GM19240 (cell line): ENCODE measurements around the gene CDH4.

Experiments used
- DNase-seq: peaks from one replicate; pipeline ENCODE4 v3.0.0; 2011; ENCODE audit warnings: low spot score; ENCODE audit not compliant: insufficient read length

The CDH4 gene

GRCh38 chr20:61300709-61301108 lies 48.6 kb downstream of the CDH4 start:
- DNase-seq = no peak

- DNase-seq = no peak
Observed at GRCh38 chr20:61301711-61302525, 49.9 kb downstream of the CDH4 start.

- no peak for DNase-seq
Observed at GRCh38 chr20:61303217-61303616, 51.2 kb downstream of the CDH4 start.

- DNase-seq = no peak
Observed at GRCh38 chr20:61303675-61304074, 51.6 kb downstream of the CDH4 start.

GRCh38 chr20:61304750-61305149 lies 52.7 kb downstream of the CDH4 start:
- DNase-seq = no peak

- DNase-seq = no peak
Observed at GRCh38 chr20:61306937-61307475, 54.9 kb downstream of the CDH4 start.

GRCh38 chr20:61307686-61308476 lies 55.8 kb downstream of the CDH4 start:
- no peak for DNase-seq

- no peak for DNase-seq
Observed at GRCh38 chr20:61308477-61308774, 56.4 kb downstream of the CDH4 start.

GRCh38 chr20:61310954-61311353 lies 58.9 kb downstream of the CDH4 start:
- no peak for DNase-seq

GRCh38 chr20:61311656-61312387 lies 59.8 kb downstream of the CDH4 start:
- no peak for DNase-seq

- DNase-seq = no peak
Observed at GRCh38 chr20:61312925-61313324, 60.9 kb downstream of the CDH4 start.

GRCh38 chr20:61313396-61313795 lies 61.3 kb downstream of the CDH4 start:
- DNase-seq = no peak

GRCh38 chr20:61314326-61315010 lies 62.4 kb downstream of the CDH4 start:
- no peak for DNase-seq

- no peak for DNase-seq
Observed at GRCh38 chr20:61315319-61315718, 63.3 kb downstream of the CDH4 start.

- no peak for DNase-seq
Observed at GRCh38 chr20:61316346-61316745, 64.3 kb downstream of the CDH4 start.

- DNase-seq = no peak
Observed at GRCh38 chr20:61317966-61318530, 66.0 kb downstream of the CDH4 start.

- DNase-seq = no peak
Observed at GRCh38 chr20:61320691-61321425, 68.8 kb downstream of the CDH4 start.

- DNase-seq = no peak
Observed at GRCh38 chr20:61321481-61321880, 69.4 kb downstream of the CDH4 start.

- DNase-seq = no peak
Observed at GRCh38 chr20:61322151-61322865, 70.2 kb downstream of the CDH4 start.

- no peak for DNase-seq
Observed at GRCh38 chr20:61324906-61325305, 72.8 kb downstream of the CDH4 start.
